Measurements from ENCODE around the gene RASGRP1.

The RASGRP1 gene

GRCh38 chr15:38535491-38536200 lies 29.0 kb downstream of the RASGRP1 start:
- no peak for DNase-seq

GRCh38 chr15:38534691-38535090 lies 29.9 kb downstream of the RASGRP1 start:
- DNase-seq, result no peak

GRCh38 chr15:38533926-38534325 lies 30.7 kb downstream of the RASGRP1 start:
- no peak for DNase-seq

GRCh38 chr15:38533416-38533915 lies 31.1 kb downstream of the RASGRP1 start:
- DNase-seq, result no peak

GRCh38 chr15:38532728-38533127 lies 31.9 kb downstream of the RASGRP1 start:
- DNase-seq, result no peak

- no peak for DNase-seq
Observed at GRCh38 chr15:38531509-38531908, 33.1 kb downstream of the RASGRP1 start.

GRCh38 chr15:38530113-38530512 lies 34.5 kb downstream of the RASGRP1 start:
- DNase-seq, result peak in 1 of 2 experiments; percentile 10

- no peak for DNase-seq
Observed at GRCh38 chr15:38528294-38528693, 36.3 kb downstream of the RASGRP1 start.

- no peak for DNase-seq
Observed at GRCh38 chr15:38526158-38526557, 38.5 kb downstream of the RASGRP1 start.

GRCh38 chr15:38525489-38525888 lies 39.1 kb downstream of the RASGRP1 start:
- no peak for DNase-seq

GRCh38 chr15:38524156-38524555 lies 40.5 kb downstream of the RASGRP1 start:
- no peak for DNase-seq

GRCh38 chr15:38522922-38523321 lies 41.7 kb downstream of the RASGRP1 start:
- DNase-seq, result no peak

GRCh38 chr15:38521316-38521715 lies 43.3 kb downstream of the RASGRP1 start:
- DNase-seq, result no peak

GRCh38 chr15:38520035-38520434 lies 44.6 kb downstream of the RASGRP1 start:
- DNase-seq, result no peak

GRCh38 chr15:38518084-38518483 lies 46.5 kb downstream of the RASGRP1 start:
- DNase-seq, result no peak

GRCh38 chr15:38517312-38517975 lies 47.2 kb downstream of the RASGRP1 start:
- DNase-seq, result no peak

- no peak for DNase-seq
Observed at GRCh38 chr15:38516626-38517025, 48.0 kb downstream of the RASGRP1 start.

- DNase-seq, result no peak
Observed at GRCh38 chr15:38514601-38515000, 50.0 kb downstream of the RASGRP1 start.

GRCh38 chr15:38512901-38513300 lies 51.7 kb downstream of the RASGRP1 start:
- no peak for DNase-seq

- no peak for DNase-seq
Observed at GRCh38 chr15:38509152-38509551, 55.5 kb downstream of the RASGRP1 start.

- DNase-seq, result no peak
Observed at GRCh38 chr15:38508647-38509046, 56.0 kb downstream of the RASGRP1 start.

- no peak for DNase-seq
Observed at GRCh38 chr15:38507570-38507969, 57.0 kb downstream of the RASGRP1 start.

GRCh38 chr15:38506997-38507396 lies 57.6 kb downstream of the RASGRP1 start:
- DNase-seq, result no peak

- DNase-seq, result no peak
Observed at GRCh38 chr15:38504680-38505467, 59.7 kb downstream of the RASGRP1 start.

All from activated CD4-positive, alpha-beta T cell treated with anti-CD3 and anti-CD28 coated beads, Interleukin-2, amount 50 U/mL, for 4 hours (primary cell).